MCF 10A (cell line): ENCODE measurements around the gene SDSL. TPM values are rescaled to one million over a fixed set of nuclear protein-coding genes. Genes with fewer than 3 reads are reported as not detected.

Experiments
- BruUV-seq: library from RNA; stranded (reverse); fragments of 400-500 nt; replicated peaks from 2 replicates; lab custom pipeline; 2021; lab: Mats Ljungman, UMichigan
- CTCF ChIA-PET: fragments of 300-600 bp; sonication (Branson Sonifier 250); formaldehyde crosslinking; extraction: SDS; loops from one replicate; lab custom pipeline; 2021; ENCODE audit warnings: antibody characterized with exemption, inconsistent platforms; lab: Yijun Ruan, JAX
- POLR2A ChIA-PET: fragments of 300-600, 350-650 bp; sonication (Branson Sonifier 250); formaldehyde crosslinking; extraction: SDS; loops from one replicate; lab custom pipeline; 2020; ENCODE audit warnings: antibody characterized with exemption, inconsistent platforms; lab: Yijun Ruan, JAX
- DNase-seq: peaks from one replicate; pipeline ENCODE4 v3.0.0-alpha.2; 2018; ENCODE audit not compliant: unreplicated experiment
- H3K27ac Mint-ChIP-seq: one replicate; pipeline ENCODE4 v1.8.0; 2022; ENCODE audit warnings: mild to moderate bottlenecking, low read depth, mixed read lengths; ENCODE audit not compliant: unreplicated experiment
- H3K27me3 Mint-ChIP-seq: one replicate; pipeline ENCODE4 v1.8.0; 2022; ENCODE audit warnings: mixed read lengths; ENCODE audit not compliant: insufficient read depth, unreplicated experiment
- H3K36me3 Mint-ChIP-seq: one replicate; pipeline ENCODE4 v1.8.0; 2022; ENCODE audit warnings: mild to moderate bottlenecking, moderate library complexity, mixed read lengths; ENCODE audit not compliant: insufficient read depth, unreplicated experiment
- H3K4me1 Mint-ChIP-seq: one replicate; pipeline ENCODE4 v1.8.0; 2022; ENCODE audit warnings: mixed read lengths; ENCODE audit not compliant: insufficient read depth, unreplicated experiment
- H3K4me3 Mint-ChIP-seq: one replicate; pipeline ENCODE4 v1.8.0; 2022; ENCODE audit warnings: mild to moderate bottlenecking, moderate library complexity, mixed read lengths; ENCODE audit not compliant: unreplicated experiment
- H3K9me3 Mint-ChIP-seq: one replicate; pipeline ENCODE4 v1.8.0; 2022; ENCODE audit warnings: mixed read lengths; ENCODE audit not compliant: unreplicated experiment
- intact Hi-C: fragments of 100-400 bp; cut with micrococcal nuclease; formaldehyde crosslinking; loops from 2 replicates; pipeline ENCODE4 v1.14.1; 2022
- total RNA-seq: library from RNA; stranded (reverse); gene quantifications from 2 replicates; pipeline ENCODE4 v1.2.3, GENCODE V29; 2022
- TF ChIP-seq, protein P1 (sequence below): fragments of 200-600 bp; IDR thresholded peaks from one replicate; pipeline ENCODE4 v1.8.0; 2022; ENCODE audit warnings: antibody characterized with exemption, mild to moderate bottlenecking; ENCODE audit not compliant: unreplicated experiment

The SDSL gene
- total RNA-seq, 1 experiment from 2014 or later: 21.1 TPM

DNA sequence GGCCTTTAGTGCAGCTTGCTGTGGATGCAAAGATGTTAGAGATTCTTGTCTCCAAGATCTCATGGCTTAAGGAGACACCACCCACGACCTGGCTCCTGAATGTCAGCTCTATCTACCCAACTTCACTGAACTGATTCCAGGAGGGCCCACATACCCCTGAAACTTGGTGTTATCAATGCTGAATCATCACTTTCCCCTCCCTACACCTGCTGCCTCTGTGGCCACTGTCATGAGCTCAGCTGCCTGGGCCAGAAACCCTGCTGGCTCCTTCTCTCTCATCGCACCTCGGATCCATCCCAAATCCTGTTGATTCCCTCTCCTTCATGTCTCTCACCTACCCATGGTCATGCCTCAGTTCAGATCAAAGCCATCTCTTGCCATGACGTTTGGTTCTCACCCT is 64.5 kb downstream of the SDSL start:
- no peaks in the 10 kb centered on the region for H3K9me3 Mint-ChIP-seq
- H3K4me1 Mint-ChIP-seq: no peaks in the 10 kb centered on the region
- H3K27ac Mint-ChIP-seq: no peak overlapping the region
- no TSS peak for BruUV-seq
- DNase-seq: no peak
- intact Hi-C loops: no loop called here
- TF ChIP-seq, protein P1, sequence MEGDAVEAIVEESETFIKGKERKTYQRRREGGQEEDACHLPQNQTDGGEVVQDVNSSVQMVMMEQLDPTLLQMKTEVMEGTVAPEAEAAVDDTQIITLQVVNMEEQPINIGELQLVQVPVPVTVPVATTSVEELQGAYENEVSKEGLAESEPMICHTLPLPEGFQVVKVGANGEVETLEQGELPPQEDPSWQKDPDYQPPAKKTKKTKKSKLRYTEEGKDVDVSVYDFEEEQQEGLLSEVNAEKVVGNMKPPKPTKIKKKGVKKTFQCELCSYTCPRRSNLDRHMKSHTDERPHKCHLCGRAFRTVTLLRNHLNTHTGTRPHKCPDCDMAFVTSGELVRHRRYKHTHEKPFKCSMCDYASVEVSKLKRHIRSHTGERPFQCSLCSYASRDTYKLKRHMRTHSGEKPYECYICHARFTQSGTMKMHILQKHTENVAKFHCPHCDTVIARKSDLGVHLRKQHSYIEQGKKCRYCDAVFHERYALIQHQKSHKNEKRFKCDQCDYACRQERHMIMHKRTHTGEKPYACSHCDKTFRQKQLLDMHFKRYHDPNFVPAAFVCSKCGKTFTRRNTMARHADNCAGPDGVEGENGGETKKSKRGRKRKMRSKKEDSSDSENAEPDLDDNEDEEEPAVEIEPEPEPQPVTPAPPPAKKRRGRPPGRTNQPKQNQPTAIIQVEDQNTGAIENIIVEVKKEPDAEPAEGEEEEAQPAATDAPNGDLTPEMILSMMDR: no peak
- no peaks in the 10 kb centered on the region for H3K36me3 Mint-ChIP-seq
- ChIA-PET CTCF (no interaction called here), POLR2A (no interaction called here)
- H3K27me3 Mint-ChIP-seq: peaks cover 70% of the 10 kb centered on the region
- no peak overlapping the region for H3K4me3 Mint-ChIP-seq

Other genes with a start within 250 kb of the SDSL start
- gene DDX54, start 236.9 kb upstream of the SDSL start, total RNA-seq: 67.3 and 75.8 TPM in 2 replicates
- 17.5 and 17.9 TPM in 2 replicates for gene RITA1, start 236.7 kb upstream of the SDSL start, total RNA-seq
- 42.7 and 43.0 TPM in 2 replicates for gene TPCN1, start 200.9 kb upstream of the SDSL start, total RNA-seq
- 15.7 and 19.6 TPM in 2 replicates for gene SLC8B1, start 87.3 kb upstream of the SDSL start, total RNA-seq
- gene PLBD2, start 63.8 kb upstream of the SDSL start, total RNA-seq: 18.1 and 24.0 TPM in 2 replicates
- gene SDS, start 18.5 kb upstream of the SDSL start, total RNA-seq: not detected in 2 replicates
- gene LHX5, start 49.5 kb downstream of the SDSL start, total RNA-seq: not detected in 2 replicates